DMS53 treated with DMSO at 0.1 percent for 48 hours (cell line): ENCODE results near the gene MAGEA3.
"Not testable (repeated sequence)": the region's sequence is repeated elsewhere in the genome, so short reads cannot be mapped to it uniquely, and the experiment has no call there.

Experiments used
- DNase-seq: peaks from one replicate; lab custom pipeline; 2025; ENCODE audit not compliant: unreplicated experiment; lab: John Stamatoyannopoulos, UW

The MAGEA3 gene

GRCh38 chrX:152735860-152736511, 37.4 kb downstream of the MAGEA3 start:
- no peak for DNase-seq

GRCh38 chrX:152736528-152736927, 37.9 kb downstream of the MAGEA3 start:
- DNase-seq = not testable (repeated sequence)

GRCh38 chrX:152738560-152738959, 40.0 kb downstream of the MAGEA3 start:
- no peak for DNase-seq
